WTC11 (cell line): Measurements from ENCODE around the gene OCEL1. TPM values are rescaled to one million over a fixed set of nuclear protein-coding genes. Genes with fewer than 3 reads are reported as not detected.
A peak's percentile ranks its signal among the peaks of the same experiment; 100 is the strongest.

Source experiments
- ATAC-seq: fragments of 200-7000 bp; cut with Tn5 transposase; 2 replicates; pipeline ENCODE4 v1.10.0; 2021; ENCODE audit warnings: mild to moderate bottlenecking, moderate library complexity
- CTCF ChIA-PET: fragments of 300-600 bp; sonication (Branson Sonifier 250); formaldehyde crosslinking; loops from one replicate; lab custom pipeline; 2021; ENCODE audit warnings: antibody characterized with exemption; lab: Charles Lee
- POLR2A ChIA-PET: fragments of 350-600 bp; sonication (Branson Sonifier 250); formaldehyde crosslinking; loops from one replicate; lab custom pipeline; 2021; ENCODE audit warnings: antibody characterized with exemption; lab: Charles Lee
- DNase-seq: peaks from one replicate; pipeline ENCODE4 v3.0.0; 2021; ENCODE audit warnings: low spot score
- H3K27ac Mint-ChIP-seq: 2 replicates; pipeline ENCODE4 v1.8.0; 2021; ENCODE audit warnings: mixed read lengths
- H3K27me3 Mint-ChIP-seq: 2 replicates; pipeline ENCODE4 v1.8.0; 2021; ENCODE audit warnings: low read depth, mild to moderate bottlenecking, moderate library complexity, mixed read lengths
- H3K36me3 Mint-ChIP-seq: 2 replicates; pipeline ENCODE4 v1.8.0; 2021; ENCODE audit warnings: mixed read lengths
- H3K4me1 Mint-ChIP-seq: 2 replicates; pipeline ENCODE4 v1.8.0; 2022; ENCODE audit warnings: mixed read lengths
- H3K4me3 Mint-ChIP-seq: 2 replicates; pipeline ENCODE4 v1.8.0; 2021; ENCODE audit warnings: mild to moderate bottlenecking, moderate library complexity, mixed read lengths
- H3K9me3 Mint-ChIP-seq: 2 replicates; pipeline ENCODE4 v1.8.0; 2021; ENCODE audit warnings: mixed read lengths
- AR ChIP-seq: fragments of 250-450 bp; sonication (Bioruptor Pico); IDR thresholded peaks from 2 replicates; pipeline ENCODE4 v1.9.0; 2021; ENCODE audit warnings: mild to moderate bottlenecking
- ATF3 ChIP-seq: sonication (generic); formaldehyde crosslinking; conservative IDR thresholded peaks from 2 replicates; pipeline ENCODE4 v1.8.1; 2022; ENCODE audit warnings: mild to moderate bottlenecking, missing genetic modification reagents
- CTCF ChIP-seq: fragments of 200-600 bp; IDR thresholded peaks from 2 replicates; pipeline ENCODE4 v1.8.0; 2022; ENCODE audit warnings: antibody characterized with exemption
- ELF4 ChIP-seq: sonication (generic); formaldehyde crosslinking; IDR thresholded peaks from 2 replicates; pipeline ENCODE4 v1.8.1; 2022; ENCODE audit warnings: low read depth, mild to moderate bottlenecking, moderate library complexity, missing genetic modification reagents
- FOXJ3 ChIP-seq: sonication (generic); formaldehyde crosslinking; IDR thresholded peaks from 2 replicates; pipeline ENCODE4 v1.9.0; 2021; ENCODE audit warnings: missing genetic modification reagents, mild to moderate bottlenecking, borderline replicate concordance
- FOXK1 ChIP-seq: sonication (generic); formaldehyde crosslinking; IDR thresholded peaks from 2 replicates; pipeline ENCODE4 v1.8.0; 2022; ENCODE audit warnings: mild to moderate bottlenecking, moderate library complexity, missing genetic modification reagents
- GTF2I ChIP-seq: fragments of 250-450 bp; sonication (Bioruptor Pico); conservative IDR thresholded peaks from 2 replicates; pipeline ENCODE4 v1.4.0; 2021; ENCODE audit warnings: mild to moderate bottlenecking
- HMGA2 ChIP-seq: fragments of 250-450 bp; sonication (Bioruptor Pico); IDR thresholded peaks from 2 replicates; pipeline ENCODE4 v1.4.0; 2021; ENCODE audit warnings: mild to moderate bottlenecking, moderate library complexity
- KAT7 ChIP-seq: sonication (generic); formaldehyde crosslinking; IDR thresholded peaks from 2 replicates; pipeline ENCODE4 v1.8.1; 2023; ENCODE audit warnings: missing genetic modification reagents, mild to moderate bottlenecking, borderline replicate concordance
- MAX ChIP-seq: sonication (generic); formaldehyde crosslinking; IDR thresholded peaks from 2 replicates; pipeline ENCODE4 v1.8.0; 2022; ENCODE audit warnings: mild to moderate bottlenecking, missing genetic modification reagents
- NR2C2 ChIP-seq: sonication (generic); formaldehyde crosslinking; IDR thresholded peaks from 2 replicates; pipeline ENCODE4 v1.8.0; 2022; ENCODE audit warnings: mild to moderate bottlenecking, missing genetic modification reagents
- PRDM15 ChIP-seq: sonication (generic); formaldehyde crosslinking; IDR thresholded peaks from 2 replicates; pipeline ENCODE4 v1.8.0; 2022; ENCODE audit warnings: missing genetic modification reagents
- TEAD1 ChIP-seq: sonication (generic); formaldehyde crosslinking; IDR thresholded peaks from 2 replicates; pipeline ENCODE4 v1.8.0; 2022; ENCODE audit warnings: mild to moderate bottlenecking, missing genetic modification reagents
- ZBTB21 ChIP-seq: sonication (generic); formaldehyde crosslinking; IDR thresholded peaks from 2 replicates; pipeline ENCODE4 v1.8.1; 2023; ENCODE audit warnings: mild to moderate bottlenecking, missing genetic modification reagents, borderline replicate concordance
- ZMAT4 ChIP-seq: fragments of 250-450 bp; sonication (Bioruptor Pico); IDR thresholded peaks from 2 replicates; pipeline ENCODE4 v1.9.0; 2021; ENCODE audit warnings: mild to moderate bottlenecking
- ZNF416 ChIP-seq: fragments of 250-450 bp; sonication (Bioruptor Pico); IDR thresholded peaks from 2 replicates; pipeline ENCODE4 v1.9.0; 2021; ENCODE audit warnings: mild to moderate bottlenecking, inconsistent platforms
- ZNF423 ChIP-seq: fragments of 250-450 bp; sonication (Bioruptor Pico); IDR thresholded peaks from 2 replicates; pipeline ENCODE4 v2.1.2; 2022; ENCODE audit warnings: mild to moderate bottlenecking, moderate library complexity
- ZNF512 ChIP-seq: sonication (generic); formaldehyde crosslinking; IDR thresholded peaks from 2 replicates; pipeline ENCODE4 v1.8.1; 2022; ENCODE audit warnings: missing genetic modification reagents, borderline replicate concordance
- total RNA-seq: library from RNA; stranded (reverse); gene quantifications from 3 replicates; pipeline ENCODE4 v1.2.3, GENCODE V29; 2021

The OCEL1 gene
- total RNA-seq, 1 experiment from 2014 or later, result 34.0 TPM

- POLR2A ChIA-PET, result interaction anchor here (1.4 kb wide), 1 partner anchor 12 kb away, joined by 7 read pairs; no protein-coding TSS in a partner anchor
- no peak for ATAC-seq
Measured at GRCh38 chr19:17259934-17260333, 33.9 kb downstream of the OCEL1 start.

GRCh38 chr19:17260842-17261325 is 34.9 kb downstream of the OCEL1 start:
- CTCF ChIA-PET, result interaction anchor here (0.6 to 4.2 kb wide), 16 partner anchors 13 to 1297 kb away, joined by 3 to 38 read pairs (median 4); partner anchors contain the start of genes ANKLE1, DDA1 and USE1
- DNase-seq, result peak; percentile 94
- H3K27ac Mint-ChIP-seq, result peak overlapping the region; percentile 33
- peaks cover 12% of the 10 kb centered on the region for H3K9me3 Mint-ChIP-seq
- peak; percentile 94 for ATAC-seq
- POLR2A ChIA-PET, result interaction anchor here (0.6 to 1.4 kb wide), 3 partner anchors 13 to 88 kb away, joined by 3 to 7 read pairs (median 3); no protein-coding TSS in a partner anchor
- H3K4me3 Mint-ChIP-seq, result no peak overlapping the region
- H3K4me1 Mint-ChIP-seq, result peaks cover 19% of the 10 kb centered on the region
- H3K36me3 Mint-ChIP-seq, result peaks cover 36% of the 10 kb centered on the region
- H3K27me3 Mint-ChIP-seq, result peaks cover 7% of the 10 kb centered on the region
- TF ChIP-seq ZNF416 (CRISPR knock-in tag) (no peak), ATF3 (CRISPR knock-in tag) (no peak), FOXK1 (no peak), GTF2I (CRISPR knock-in tag) (no peak), ZNF512 (CRISPR knock-in tag) (no peak), CTCF (peak; percentile 96), HMGA2 (no peak)

More at GRCh38 chr19:17259934-17260333, 33.9 kb downstream of the OCEL1 start:
- H3K4me1 Mint-ChIP-seq, result peaks cover 18% of the 10 kb centered on the region
- H3K27me3 Mint-ChIP-seq, result peaks cover 7% of the 10 kb centered on the region
- H3K4me3 Mint-ChIP-seq, result no peak overlapping the region
- H3K9me3 Mint-ChIP-seq, result peaks cover 12% of the 10 kb centered on the region
- TF ChIP-seq AR (no peak), TEAD1 (CRISPR knock-in tag) (no peak), FOXJ3 (CRISPR knock-in tag) (no peak), ELF4 (no peak), MAX (CRISPR knock-in tag) (no peak), ZBTB21 (CRISPR knock-in tag) (no peak), PRDM15 (CRISPR knock-in tag) (no peak), ZMAT4 (no peak), KAT7 (CRISPR knock-in tag) (no peak), ZNF423 (CRISPR knock-in tag) (no peak), NR2C2 (CRISPR knock-in tag) (no peak)
- no peak overlapping the region for H3K27ac Mint-ChIP-seq
- peaks cover 39% of the 10 kb centered on the region for H3K36me3 Mint-ChIP-seq
- CTCF ChIA-PET, result interaction anchor here (0.7 to 4.2 kb wide), 9 partner anchors 12 to 54 kb away, joined by 3 to 38 read pairs (median 4); partner anchors contain the start of genes ANKLE1, DDA1 and USE1
- DNase-seq, result no peak
